Adrenal gland (tissue), 12 donors: ENCODE data around the gene ATP8B1. TPM values are rescaled to one million over a fixed set of nuclear protein-coding genes. Genes with fewer than 3 reads are reported as not detected.

Experiments
- DNase-seq, 7 donors: peaks; one replicate each; pipeline ENCODE4 v3.0.0-alpha.2; 2019 to 2020
- H3K27ac ChIP-seq, 5 donors: fragments of 200-600 bp; sonication (generic) in 4 of 5; 1 replicate in 3 of 5; 2 replicates in 2 of 5; pipeline versions ENCODE4 v1.5.1 to v1.8.0; 2016 to 2020; ENCODE audit warnings: mild to moderate bottlenecking in 1 of 5
- H3K27me3 ChIP-seq: fragments of 200-600 bp; 2 replicates; pipeline ENCODE4 v1.8.0; 2021
- H3K36me3 ChIP-seq, 2 donors: fragments of 200-600 bp; replicated peaks in 1 of 2; 1 replicate in 1 of 2; 2 replicates in 1 of 2; pipeline versions ENCODE4 v1.5.1 to v1.8.0; 2018 to 2022
- H3K4me1 ChIP-seq, 2 donors: fragments of 200-600 bp; replicated peaks in 1 of 2; 1 replicate in 1 of 2; 2 replicates in 1 of 2; pipeline versions ENCODE4 v1.5.1 to v1.8.0; 2018 to 2021
- H3K4me3 ChIP-seq, 4 donors: fragments of 200-600 bp; sonication (generic) in 3 of 4; one replicate each; pipeline ENCODE4 v1.5.1; 2016 to 2018
- H3K9me3 ChIP-seq, 3 donors: fragments of 200-600 bp; sonication (generic) in 1 of 3; replicated peaks in 1 of 3; 1 replicate in 2 of 3; 2 replicates in 1 of 3; pipeline versions ENCODE4 v1.5.1 to v1.8.0; 2016 to 2021
- CTCF ChIP-seq, 6 experiments: fragments of 450-650 bp in 4 of 6; fragments of 200-600 bp in 2 of 6; sonication (generic) in 1 of 6; IDR thresholded peaks; 1 replicate in 5 of 6; 2 replicates in 1 of 6; pipeline versions ENCODE4 v1.5.1 to v1.8.0; 2016 to 2021; ENCODE audit warnings: antibody characterized with exemption in 6 of 6, mild to moderate bottlenecking in 2 of 6, moderate library complexity in 1 of 6
- POLR2A ChIP-seq, 2 donors: fragments of 450-650 bp; IDR thresholded peaks; one replicate each; pipeline ENCODE4 v1.6.1; 2017; ENCODE audit warnings: antibody characterized with exemption in 2 of 2, mild to moderate bottlenecking in 2 of 2, moderate library complexity in 1 of 2
- WGBS, 4 donors: extraction: QIAGEN DNeasy Blood & Tissue Kit in 2 of 4; methylation state at CpG; one replicate each; pipeline versions ENCODE4 v1.1.5 to v1.1.7; 2013 to 2017; 5-methylcytosine and 5-hydroxymethylcytosine counted together
- intact Hi-C, 2 donors: fragments of 100-400 bp; cut with DNase I; formaldehyde crosslinking; loops; one replicate each; pipeline versions ENCODE4 v1.14.1 to v1.15.0; 2022 to 2023
- polyA plus RNA-seq, 3 donors: library from polyadenylated mRNA; stranded (reverse); fragments of 200-250 nt in 2 of 3; fragments of 350-450 nt in 1 of 3; fragmentation: Illumina TruSeq in 1 of 3; extraction: RNeasy Lipid Tissue Mini Kit (QIAGEN cat#74804) in 1 of 3; gene quantifications; one replicate each; pipeline ENCODE4 v1.2.3, GENCODE V29; 2013 to 2014
- total RNA-seq, 9 donors: library from RNA; depleted of rRNA in 4 of 9; stranded (reverse); fragments of >200 nt in 4 of 9; fragments of 120-200 nt in 1 of 9; fragmentation: NEBNext Ultra II Directional in 1 of 9; extraction: Animal tissue kit (Norgen Biotek cat#: 25700) in 1 of 9; gene quantifications; one replicate each; pipeline versions ENCODE4 v1.1.0 to v1.2.4, GENCODE V29; 2013 to 2023
- donor health status: healthy with polysubstance abuse.
- donor health status: Bipolar disorder and iron deficiency.
- donor health status: DM: yes; HTN: yes; CAD: no.
- donor health status: DM: no; HTN: no; CAD: no.
- donor health status: DM: no; HTN: no; CAD: no.
- donor health status: DM: yes; HTN: yes; CAD: no.

ATP8B1 gene
- total and polyA plus RNA-seq, 12 donors = 4.3 to 42.5 (median 14.4) TPM

- Histone ChIP-seq H3K36me3 (no peaks in the 10 kb centered on the region), H3K27ac (no peak overlapping the region), H3K9me3 (no peaks in the 10 kb centered on the region), H3K27me3 (no peaks in the 10 kb centered on the region), H3K4me1 (peaks cover 24 to 38% of the 10 kb centered on the region in 2 donors), H3K4me3 (no peak overlapping the region)
- WGBS, 4 donors = 89 to 97% (median 92%) methylated on average over 5 of the region's 5 CpGs
- TF ChIP-seq POLR2A (IDR thresholded peaks at IDR 0.05) (no peak), CTCF (IDR thresholded peaks at IDR 0.05) (no peak)
- no peak for DNase-seq
- intact Hi-C loops = no loop called here
Observed at GRCh38 chr18:57782049-57782448, 21.1 kb downstream of the ATP8B1 start.

GRCh38 chr18:57780706-57781347, 22.3 kb downstream of the ATP8B1 start:
- TF ChIP-seq CTCF (IDR thresholded peaks at IDR 0.05) (no peak), POLR2A (IDR thresholded peaks at IDR 0.05) (no peak)
- Histone ChIP-seq H3K9me3 (no peaks in the 10 kb centered on the region), H3K4me1 (peaks cover 36 to 50% of the 10 kb centered on the region in 2 donors), H3K4me3 (no peak overlapping the region), H3K27ac (peak overlapping the region in 2 of 5 donors; percentile 50 to 65), H3K27me3 (no peaks in the 10 kb centered on the region), H3K36me3 (no peaks in the 10 kb centered on the region)
- WGBS, 4 donors = 48 to 53% (median 51%) methylated on average over 6 of the region's 6 CpGs
- intact Hi-C loops = no loop called here
- DNase-seq = no peak

GRCh38 chr18:57780318-57780705, 22.8 kb downstream of the ATP8B1 start:
- intact Hi-C loops = no loop called here
- DNase-seq = no peak
- H3K36me3 ChIP-seq = no peaks in the 10 kb centered on the region
- 37 to 62% (median 57%) methylated on average over 2 of the region's 2 CpGs for WGBS, 4 donors
- peaks cover 39 to 55% of the 10 kb centered on the region in 2 donors for H3K4me1 ChIP-seq
- peak overlapping the region in 2 of 5 donors; percentile 50 to 65 for H3K27ac ChIP-seq
- H3K27me3 ChIP-seq = no peaks in the 10 kb centered on the region
- H3K4me3 ChIP-seq = no peak overlapping the region
- no peaks in the 10 kb centered on the region for H3K9me3 ChIP-seq
- no peak for TF ChIP-seq POLR2A (IDR thresholded peaks at IDR 0.05)
- TF ChIP-seq CTCF (IDR thresholded peaks at IDR 0.05) = no peak

- H3K4me1 ChIP-seq = peaks cover 28 to 46% of the 10 kb centered on the region in 2 donors
- H3K4me3 ChIP-seq = no peak overlapping the region
- H3K36me3 ChIP-seq = no peaks in the 10 kb centered on the region
- peak in 1 of 7 donors; percentile 35 for DNase-seq
- H3K27me3 ChIP-seq = no peaks in the 10 kb centered on the region
- H3K9me3 ChIP-seq = no peaks in the 10 kb centered on the region
- 10 to 20% (median 12%) methylated on average over 4 of the region's 4 CpGs for WGBS, 4 donors
- no peak for TF ChIP-seq CTCF (IDR thresholded peaks at IDR 0.05)
- TF ChIP-seq POLR2A (IDR thresholded peaks at IDR 0.05) = no peak
- intact Hi-C loops = no loop called here
- peak overlapping the region in 3 of 5 donors; percentile 4 to 49 (median 43) for H3K27ac ChIP-seq
Observed at GRCh38 chr18:57776767-57777166, 26.3 kb downstream of the ATP8B1 start.
